ENCODE measurements around the gene OR2W1. TPM values are rescaled to one million over a fixed set of nuclear protein-coding genes. Genes with fewer than 3 reads are reported as not detected.

The OR2W1 gene
- total and polyA plus RNA-seq, 2 donors (not counting 3 experiments of a cell fraction or from before 2014, with no cell fraction given) = not detected

Other genes starting within 250 kb of the OR2W1 start
- 67.5 and 69.2 TPM in 2 replicates for gene TRIM27, start 121.2 kb downstream of the OR2W1 start, total RNA-seq
- gene TRIM27, start 121.2 kb downstream of the OR2W1 start, polyA plus RNA-seq = 67.1 and 71.9 TPM in 2 replicates
- gene ZNF311, start 39.9 kb downstream of the OR2W1 start, total RNA-seq = 0.35 and 0.55 TPM in 2 replicates
- 0.26 and 0.33 TPM in 2 replicates for gene ZNF311, start 39.9 kb downstream of the OR2W1 start, polyA plus RNA-seq
- gene OR2B3, start 42.1 kb upstream of the OR2W1 start, total RNA-seq = not detected in 2 replicates
- not detected in 2 replicates for gene OR2B3, start 42.1 kb upstream of the OR2W1 start, polyA plus RNA-seq
- not detected in 2 replicates for gene OR2J1, start 54.3 kb upstream of the OR2W1 start, total RNA-seq
- not detected in 2 replicates for gene OR2J1, start 54.3 kb upstream of the OR2W1 start, polyA plus RNA-seq
- not detected in 2 replicates for gene OR2J3, start 62.9 kb upstream of the OR2W1 start, total RNA-seq
- gene OR2J3, start 62.9 kb upstream of the OR2W1 start, polyA plus RNA-seq = not detected in 2 replicates
- not detected in 2 replicates for gene OR2J2, start 125.7 kb upstream of the OR2W1 start, total RNA-seq
- gene OR2J2, start 125.7 kb upstream of the OR2W1 start, polyA plus RNA-seq = not detected in 2 replicates

Measured in endothelial cell of umbilical vein (primary cell).